HPDE6-E6E7 (cell line): Measurements from ENCODE around the gene ARFIP1.
"Not testable (repeated sequence)": the region's sequence is repeated elsewhere in the genome, so short reads cannot be mapped to it uniquely, and the experiment has no call there.

Source experiments
- DNase-seq: peaks from one replicate; pipeline ENCODE4 v3.0.0; 2011; ENCODE audit warnings: missing footprints; ENCODE audit errors: extremely low spot score

Gene ARFIP1

DNA sequence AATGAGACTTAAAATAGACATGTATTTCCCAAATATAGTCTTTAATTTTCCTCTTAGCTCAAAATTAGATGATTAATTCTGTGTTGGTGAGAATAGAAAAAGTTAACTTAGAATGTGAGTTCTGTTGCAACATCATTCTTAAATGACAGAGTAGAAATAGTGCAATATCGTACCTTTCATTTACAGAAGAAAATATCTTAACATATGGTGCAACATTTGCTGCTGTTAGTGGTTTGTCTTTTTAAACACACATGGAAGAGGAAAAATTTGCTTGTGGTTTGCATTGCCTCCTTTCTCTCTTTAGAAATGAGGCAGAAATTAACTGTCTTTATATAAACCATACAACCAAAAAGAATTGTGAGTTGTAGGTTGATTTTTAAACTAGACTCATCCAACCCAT lies 117.1 kb downstream of the ARFIP1 start:
- no peak for DNase-seq

DNA sequence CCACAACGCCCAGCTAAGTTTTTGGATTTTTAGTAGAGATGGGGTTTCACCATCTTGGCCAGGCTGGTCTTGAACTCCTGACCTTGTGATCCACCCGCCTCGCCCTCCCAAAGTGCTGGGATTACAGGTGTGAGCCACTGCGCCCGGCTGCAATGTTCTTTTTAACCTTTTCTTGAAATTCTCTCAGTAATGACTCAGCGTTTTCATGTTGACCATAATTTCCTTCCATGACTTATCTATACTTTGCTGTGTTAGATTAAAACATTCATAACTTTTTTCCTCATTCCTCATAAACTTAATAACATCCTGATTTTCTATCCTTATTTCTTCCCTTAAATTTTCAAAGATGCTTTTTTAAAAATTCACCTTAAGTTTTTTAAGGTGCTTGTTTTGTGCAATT lies 118.4 kb downstream of the ARFIP1 start:
- not testable (repeated sequence) for DNase-seq

DNA sequence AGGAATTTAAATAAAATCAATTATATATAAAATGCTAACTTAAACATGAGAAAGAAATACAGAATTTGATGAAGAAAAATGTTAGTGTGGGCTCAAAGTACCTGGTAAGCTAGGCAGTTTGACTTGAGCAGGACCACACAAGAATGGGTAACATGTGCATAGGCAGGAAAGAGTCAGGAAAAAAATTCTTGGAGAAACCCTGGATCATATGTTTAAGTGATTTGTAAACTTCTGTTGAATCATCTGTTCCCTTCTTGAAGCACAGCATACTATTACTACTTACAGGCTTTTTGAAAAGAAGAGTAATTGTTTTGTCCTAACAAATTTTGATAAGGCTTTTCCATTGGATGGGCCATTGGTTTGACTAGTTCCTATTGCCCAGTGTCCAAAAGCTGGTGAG lies 118.9 kb downstream of the ARFIP1 start:
- DNase-seq = no peak

DNA sequence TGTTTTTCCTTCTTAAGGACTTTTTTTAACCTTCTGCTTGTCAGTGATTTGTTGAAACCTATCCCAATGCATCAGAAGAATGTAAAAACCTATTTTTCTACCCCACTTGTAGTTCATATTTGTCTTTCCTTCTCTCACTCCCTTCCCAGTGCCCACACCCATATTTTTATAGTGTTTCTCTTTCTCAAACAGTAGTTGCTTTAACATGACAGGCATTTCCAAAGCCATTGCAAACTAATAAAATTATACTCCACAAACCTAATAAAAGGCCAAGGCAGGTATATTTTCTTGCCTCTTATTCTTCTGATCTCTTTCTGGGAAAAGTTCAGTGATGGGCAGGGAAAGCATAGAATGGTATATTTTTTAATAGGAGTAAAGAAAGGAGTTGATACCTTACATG lies 120.6 kb downstream of the ARFIP1 start:
- no peak for DNase-seq

DNA sequence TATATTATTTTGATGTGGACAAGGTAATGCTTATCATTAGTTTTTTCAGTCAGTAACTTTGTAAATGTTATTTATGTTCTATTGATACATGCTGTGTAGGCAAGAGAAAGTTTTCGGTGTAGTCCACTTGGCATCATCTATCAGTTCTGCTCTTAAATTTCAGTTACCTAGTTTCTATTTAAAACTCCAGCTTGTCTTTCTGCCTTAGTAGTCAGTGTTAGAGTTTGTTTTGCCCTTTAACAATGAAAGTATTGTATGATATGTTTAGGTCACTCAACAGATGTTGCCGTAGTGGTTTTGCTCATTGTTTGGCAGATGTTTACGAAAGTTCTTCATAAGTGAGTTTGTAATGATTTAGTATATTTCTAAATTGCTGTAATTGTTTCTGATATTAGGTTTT lies 121.5 kb downstream of the ARFIP1 start:
- DNase-seq = no peak

DNA sequence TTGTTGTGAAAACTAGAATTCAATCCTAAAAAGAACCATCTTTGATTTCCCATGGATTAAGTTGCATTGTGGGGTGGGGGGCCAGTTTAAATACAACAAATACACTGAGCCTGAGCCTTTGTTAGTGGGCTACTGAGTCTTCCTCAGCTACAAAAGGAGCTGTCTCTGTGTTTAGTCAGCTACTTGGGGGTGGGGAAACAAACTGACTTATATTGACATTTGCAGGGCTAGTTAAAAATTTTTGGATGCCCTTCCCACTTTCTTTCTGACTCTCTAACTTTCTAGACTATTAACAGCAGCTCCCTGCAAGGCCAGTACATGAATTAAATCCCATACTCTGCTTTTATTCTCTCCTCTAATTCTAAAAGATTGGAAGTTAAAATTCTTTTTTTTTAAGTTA lies 123.9 kb downstream of the ARFIP1 start:
- no peak for DNase-seq

DNA sequence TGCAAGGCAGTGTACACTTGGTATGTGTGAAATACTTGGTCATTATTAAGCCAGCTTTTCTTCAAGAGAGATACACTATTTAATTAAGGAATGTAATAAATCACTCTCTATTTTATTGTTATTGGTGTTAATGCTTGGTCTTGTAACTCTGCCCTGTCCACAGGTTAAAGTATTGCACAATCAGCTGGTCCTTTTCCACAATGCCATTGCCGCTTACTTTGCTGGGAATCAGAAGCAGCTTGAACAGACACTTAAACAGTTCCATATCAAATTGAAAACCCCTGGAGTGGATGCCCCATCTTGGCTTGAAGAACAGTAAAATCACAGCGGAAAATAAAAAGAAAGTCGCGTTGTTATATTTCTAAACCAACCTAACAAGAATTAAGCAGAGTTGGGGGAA lies 130.1 kb downstream of the ARFIP1 start:
- DNase-seq = no peak

DNA sequence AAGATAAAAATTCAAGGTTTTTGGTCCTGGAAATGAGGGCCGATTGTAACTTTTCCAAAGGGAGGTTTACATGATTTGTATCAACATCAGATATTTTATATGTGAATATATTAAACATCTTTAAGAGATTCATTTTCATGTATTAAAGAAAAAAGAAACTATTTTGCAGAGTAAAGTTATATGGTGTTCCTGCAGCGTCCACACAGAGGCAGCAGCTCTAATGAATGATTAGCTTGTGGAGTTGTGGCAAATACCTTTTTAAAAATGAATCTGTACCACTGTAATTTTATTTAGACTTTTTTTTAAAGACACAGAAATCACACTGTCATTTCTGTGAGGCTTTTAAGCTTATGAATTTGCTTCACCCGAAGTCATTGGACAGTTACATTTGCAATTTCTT lies 130.8 kb downstream of the ARFIP1 start:
- DNase-seq = no peak

DNA sequence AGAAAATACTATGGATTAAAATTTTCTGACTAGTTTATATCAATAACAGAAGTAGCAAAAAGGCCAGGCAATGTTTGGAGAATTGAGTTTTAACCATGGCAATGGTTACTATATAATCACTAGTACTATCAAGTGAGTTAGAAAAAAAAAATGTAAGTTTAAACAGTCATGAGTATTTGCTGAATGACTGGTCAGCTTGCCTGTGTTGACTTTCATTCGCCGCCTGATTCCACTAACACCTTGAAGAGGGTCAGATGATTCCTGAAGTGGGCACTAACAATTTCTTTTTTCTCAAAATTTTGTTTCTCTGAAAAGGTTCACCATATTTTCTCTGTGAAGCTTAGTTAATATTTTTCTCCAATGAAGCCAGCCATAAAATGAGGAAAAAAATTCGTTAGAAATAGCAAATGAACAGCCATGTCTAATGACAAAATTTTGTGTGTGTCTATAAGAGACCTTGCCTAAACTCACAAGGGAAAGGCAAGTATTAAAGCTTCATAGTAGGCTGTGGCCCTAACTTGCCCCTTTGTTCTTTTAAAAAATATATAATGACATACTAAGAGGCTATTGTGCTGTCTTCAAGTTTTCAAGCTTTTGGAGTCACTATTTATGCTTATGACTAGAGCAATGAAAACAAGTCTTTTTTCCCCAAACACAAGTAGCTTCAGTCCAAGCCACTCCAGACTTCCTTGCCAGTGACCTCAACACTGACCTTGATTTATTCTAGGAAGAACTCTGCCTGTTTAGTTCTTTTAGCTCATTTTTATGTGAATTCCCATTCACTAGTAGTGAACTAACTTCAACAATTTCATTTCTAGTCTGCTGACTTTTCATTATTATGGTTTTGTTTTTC lies 138.0 kb downstream of the ARFIP1 start:
- DNase-seq = no peak

DNA sequence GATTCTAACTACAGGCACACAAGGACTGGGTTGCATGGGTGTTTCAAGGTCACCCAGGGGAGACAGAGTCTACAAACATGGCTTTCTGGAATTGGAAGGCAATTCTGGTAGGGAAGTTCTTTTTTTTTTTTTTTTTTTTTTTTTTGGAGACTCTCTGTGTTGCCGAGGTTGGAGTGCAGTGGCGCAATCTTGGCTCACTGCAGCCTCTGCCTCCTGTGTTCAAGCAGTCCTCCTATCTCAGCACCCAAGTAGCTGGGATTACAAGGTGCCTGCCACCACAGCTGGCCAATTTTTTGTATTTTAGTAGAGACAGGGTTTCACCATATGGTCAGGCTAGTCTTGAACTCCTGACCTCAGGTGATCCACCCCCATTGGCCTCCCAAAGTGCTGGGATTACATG lies 140.1 kb downstream of the ARFIP1 start:
- DNase-seq = no peak

DNA sequence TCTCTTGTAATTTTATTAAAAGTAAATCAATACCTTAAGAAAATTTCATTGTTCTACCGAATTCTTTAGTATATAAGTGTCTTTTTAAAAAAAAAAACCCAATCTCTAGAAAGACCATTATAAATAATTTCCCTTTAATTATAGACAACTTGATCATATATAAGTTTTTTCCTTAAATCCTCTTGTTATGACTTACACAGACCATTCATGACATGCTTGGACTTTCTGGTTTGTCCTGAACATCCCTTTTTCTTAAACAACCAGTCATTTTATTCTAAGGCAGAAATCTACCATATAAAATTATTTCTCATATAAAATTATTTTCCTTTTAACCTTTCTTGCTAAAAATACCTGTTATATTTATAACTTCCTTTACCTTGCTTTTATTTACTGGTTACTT lies 141.0 kb downstream of the ARFIP1 start:
- no peak for DNase-seq

DNA sequence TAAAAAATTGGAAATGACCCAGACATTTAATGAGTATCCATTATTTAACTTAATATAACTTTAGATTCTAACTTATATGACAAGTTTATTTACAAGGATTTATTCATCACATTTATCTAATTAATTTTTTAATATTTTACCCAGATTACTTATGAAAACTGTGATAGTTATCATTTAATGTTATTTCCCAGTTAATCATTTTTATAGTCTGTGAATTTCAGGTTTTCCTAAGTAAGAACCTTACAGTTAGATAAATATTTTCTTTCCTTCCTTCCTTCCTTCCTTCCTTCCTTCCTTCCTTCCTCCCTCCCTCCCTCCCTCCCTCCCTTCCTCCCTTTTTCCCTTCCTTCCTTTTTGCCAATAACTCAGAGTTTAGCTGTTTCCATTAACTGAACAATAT lies 141.5 kb downstream of the ARFIP1 start:
- DNase-seq = no peak

DNA sequence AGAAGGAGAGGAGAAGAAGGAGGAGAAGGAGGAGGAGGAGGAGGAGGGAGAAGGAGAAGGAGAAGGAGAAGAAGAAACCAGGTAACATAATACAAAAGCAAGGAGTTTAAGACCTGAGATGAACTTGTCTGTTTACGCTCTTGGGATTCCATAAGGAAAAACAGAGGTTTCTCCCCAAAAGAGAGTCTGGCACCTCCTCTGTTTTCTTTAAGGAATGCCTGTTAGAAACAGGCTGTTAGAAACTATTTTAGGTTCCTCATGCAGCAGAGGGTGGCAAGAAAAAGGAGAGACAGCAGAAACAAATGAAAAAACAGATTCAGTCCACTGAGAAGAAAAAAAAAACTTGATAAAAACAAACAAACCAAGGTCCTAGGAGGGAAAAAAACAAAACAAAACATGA lies 146.1 kb downstream of the ARFIP1 start:
- DNase-seq = no peak

DNA sequence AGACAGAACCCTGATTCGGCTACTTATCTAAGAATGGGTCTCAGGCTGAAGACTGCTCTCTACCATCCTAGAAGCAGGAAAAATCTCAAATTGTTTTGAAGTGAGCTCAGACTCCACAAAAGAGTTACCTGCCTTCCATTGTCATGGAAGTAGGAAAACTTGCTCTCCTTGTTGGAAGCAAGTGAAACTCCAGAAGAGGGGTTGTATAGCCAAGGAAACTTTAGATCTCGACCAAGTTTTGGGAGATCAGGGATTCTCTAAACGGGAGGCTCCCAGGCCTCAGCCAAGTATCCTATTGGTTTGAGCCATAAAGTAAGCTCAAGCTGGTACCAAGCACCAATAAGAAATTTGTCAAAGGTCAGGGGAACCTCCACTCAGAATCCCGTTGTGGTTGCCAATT lies 147.2 kb downstream of the ARFIP1 start:
- DNase-seq = no peak

DNA sequence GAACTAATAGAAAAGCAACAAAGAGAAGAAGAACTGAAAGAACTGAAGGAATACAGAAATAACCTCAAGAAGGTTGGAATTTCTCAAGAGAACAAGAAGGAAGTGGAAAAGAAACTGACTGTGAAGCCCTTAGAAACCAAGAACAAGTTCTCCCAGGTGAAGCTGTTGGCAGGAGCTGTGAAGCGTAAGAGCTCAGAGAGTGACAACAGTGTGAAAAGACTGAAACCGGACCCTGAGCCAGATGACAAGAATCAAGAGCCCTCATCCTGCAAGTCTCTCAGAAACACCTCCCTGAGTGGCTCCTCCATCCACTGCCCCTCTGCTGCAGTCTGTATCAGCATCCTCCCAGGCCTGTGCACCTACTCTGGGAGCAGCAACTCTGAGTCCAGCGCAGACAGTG lies 148.0 kb downstream of the ARFIP1 start:
- DNase-seq = no peak

DNA sequence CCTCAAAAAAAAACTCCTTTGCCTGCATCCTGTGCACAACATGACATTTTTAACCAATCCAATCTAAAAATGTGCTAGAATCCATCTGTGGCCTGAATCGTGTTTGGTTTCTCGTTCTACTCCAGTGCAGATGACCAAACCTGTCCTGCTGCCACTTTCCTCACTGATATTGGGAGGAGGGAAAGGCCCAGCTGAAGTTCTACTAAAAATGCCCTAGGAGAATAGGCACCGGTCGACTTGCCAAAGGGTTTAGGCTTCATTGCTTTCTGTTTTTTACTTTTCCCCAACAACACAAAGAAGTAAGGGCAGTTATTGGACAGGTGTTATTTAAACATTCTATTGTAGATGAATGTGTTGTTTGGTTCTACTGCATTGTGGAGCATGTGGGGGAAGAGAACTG lies 148.5 kb downstream of the ARFIP1 start:
- DNase-seq = no peak

DNA sequence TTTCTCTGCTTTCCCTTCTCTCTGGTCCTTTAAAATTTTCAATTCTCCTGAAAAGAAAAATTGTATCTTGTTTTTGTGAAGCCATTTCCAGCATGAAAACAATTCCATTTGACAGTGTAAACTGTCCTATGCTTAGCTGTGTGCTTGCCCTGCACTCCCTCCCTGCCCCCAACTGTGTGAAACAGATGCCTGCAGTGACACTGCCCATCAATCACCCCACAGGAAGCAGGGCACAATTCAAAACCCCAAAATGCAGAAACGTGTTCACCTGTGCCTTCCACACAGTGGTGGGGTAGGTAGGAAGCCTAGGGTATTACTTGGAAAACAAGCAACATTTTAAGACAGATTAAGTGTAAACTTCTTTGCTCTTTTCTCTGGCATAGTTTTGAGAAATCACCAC lies 150.1 kb downstream of the ARFIP1 start:
- DNase-seq = no peak

DNA sequence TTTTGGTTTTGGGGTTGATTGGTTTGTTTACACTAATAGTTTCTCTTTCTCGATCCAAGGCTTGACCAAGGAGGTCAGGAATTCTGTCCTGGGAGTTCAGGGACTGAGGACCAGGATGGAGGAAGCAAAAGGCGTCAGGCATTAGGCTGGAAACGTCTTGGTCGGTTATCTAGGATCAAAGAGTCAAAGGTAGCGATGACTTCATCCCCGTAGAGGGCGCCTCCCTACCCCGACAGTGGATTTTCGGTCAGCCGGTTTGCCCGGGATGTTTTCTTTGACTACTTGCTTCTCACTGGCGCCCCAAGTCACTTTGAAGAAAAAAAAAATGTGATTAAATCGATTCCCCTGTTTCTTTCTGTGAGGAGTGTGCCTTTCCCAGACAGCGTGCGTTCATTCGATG lies 155.4 kb downstream of the ARFIP1 start:
- DNase-seq = peak; percentile 62

DNA sequence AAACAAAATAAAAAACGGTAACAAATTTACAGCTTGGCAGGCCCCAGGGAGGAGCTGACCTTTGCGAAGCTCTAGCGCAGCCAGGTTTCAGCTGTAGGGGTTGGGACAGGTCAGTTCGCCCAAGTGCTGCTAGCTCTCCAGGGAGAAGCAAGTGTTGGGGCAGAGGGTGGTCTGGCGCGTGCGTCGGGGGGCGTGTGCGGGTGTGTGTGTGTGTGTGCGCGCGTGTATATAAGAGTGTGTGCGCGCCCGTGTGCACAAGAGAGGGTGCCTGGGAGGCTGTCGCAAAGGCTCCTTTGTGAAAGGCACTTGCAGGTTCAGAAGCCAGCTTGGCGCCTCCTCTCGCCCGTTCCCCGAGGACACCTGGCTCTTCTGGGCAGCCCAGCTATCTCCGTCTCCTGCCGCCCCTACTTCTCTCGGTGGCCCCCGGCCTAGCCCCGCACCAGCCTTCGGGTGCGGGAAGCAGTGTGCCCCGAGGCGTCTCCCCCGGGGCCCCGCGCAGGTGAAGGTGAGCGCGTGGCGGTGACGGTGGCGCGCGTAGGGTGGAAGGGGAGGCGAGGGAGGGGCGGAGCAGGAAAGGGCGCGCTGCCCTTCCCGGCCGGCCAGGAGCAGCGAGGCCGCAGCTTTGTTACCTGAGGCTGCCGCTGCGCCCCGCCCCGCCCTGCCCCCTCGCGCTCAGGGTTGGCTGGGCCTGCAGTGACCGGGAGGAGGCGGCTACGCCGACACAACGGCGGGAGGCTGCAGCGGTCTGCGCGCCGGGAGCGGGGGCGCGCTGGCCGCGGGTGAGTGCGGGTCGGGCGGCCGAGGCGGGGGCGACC lies 156.1 kb downstream of the ARFIP1 start, which contains the start of gene FHDC1:
FHDC1 (plus strand) TSS at position 693 of the 815 bp plus-strand sequence. CDS start 6,735 bp downstream, outside the sequence.
- peak; percentile 67 for DNase-seq

DNA sequence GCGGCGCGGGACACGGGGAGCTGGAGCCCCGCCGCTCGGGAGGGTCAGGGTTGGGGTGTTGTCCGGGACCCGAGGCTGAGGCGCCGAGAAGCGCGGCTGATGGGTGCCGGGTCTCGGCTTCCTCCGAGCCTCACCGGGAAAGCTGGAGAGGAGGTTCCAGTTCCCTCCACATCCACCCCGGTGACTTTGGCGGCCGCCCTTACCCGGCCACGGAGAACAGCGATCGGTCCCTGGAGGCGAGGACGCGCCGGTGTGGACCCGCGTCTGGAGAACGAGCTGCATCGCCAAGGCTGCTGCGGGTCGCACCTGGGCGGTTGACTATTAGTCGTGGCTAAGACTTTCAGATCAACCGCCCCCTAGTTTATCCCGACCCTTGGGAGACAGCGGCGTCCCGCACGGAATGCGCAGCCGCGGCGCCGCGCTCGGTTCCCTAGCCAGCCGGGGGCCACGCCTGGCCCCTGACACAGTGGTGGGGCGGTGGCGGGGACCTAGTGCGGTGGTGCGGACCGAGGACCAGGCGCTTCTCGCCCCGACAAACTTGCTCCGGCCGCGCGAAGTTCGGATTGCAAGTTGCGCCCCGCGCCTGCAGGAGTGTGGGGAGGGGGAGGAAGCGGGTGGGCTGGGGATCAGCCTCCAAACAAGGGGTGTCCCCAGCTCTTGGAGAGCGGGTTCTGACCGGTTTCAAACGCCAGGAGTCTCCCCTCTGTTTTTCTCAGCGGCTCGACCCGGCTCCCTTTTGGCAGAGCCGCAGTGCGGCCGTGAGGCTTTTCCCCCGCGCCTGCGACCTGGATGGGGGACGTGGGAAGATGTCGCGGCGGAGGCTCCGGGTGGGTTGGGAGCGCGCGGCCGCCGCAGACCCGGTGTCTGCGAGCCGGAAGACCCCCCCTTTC lies 156.9 kb downstream of the ARFIP1 start:
- peak; percentile 34 for DNase-seq

DNA sequence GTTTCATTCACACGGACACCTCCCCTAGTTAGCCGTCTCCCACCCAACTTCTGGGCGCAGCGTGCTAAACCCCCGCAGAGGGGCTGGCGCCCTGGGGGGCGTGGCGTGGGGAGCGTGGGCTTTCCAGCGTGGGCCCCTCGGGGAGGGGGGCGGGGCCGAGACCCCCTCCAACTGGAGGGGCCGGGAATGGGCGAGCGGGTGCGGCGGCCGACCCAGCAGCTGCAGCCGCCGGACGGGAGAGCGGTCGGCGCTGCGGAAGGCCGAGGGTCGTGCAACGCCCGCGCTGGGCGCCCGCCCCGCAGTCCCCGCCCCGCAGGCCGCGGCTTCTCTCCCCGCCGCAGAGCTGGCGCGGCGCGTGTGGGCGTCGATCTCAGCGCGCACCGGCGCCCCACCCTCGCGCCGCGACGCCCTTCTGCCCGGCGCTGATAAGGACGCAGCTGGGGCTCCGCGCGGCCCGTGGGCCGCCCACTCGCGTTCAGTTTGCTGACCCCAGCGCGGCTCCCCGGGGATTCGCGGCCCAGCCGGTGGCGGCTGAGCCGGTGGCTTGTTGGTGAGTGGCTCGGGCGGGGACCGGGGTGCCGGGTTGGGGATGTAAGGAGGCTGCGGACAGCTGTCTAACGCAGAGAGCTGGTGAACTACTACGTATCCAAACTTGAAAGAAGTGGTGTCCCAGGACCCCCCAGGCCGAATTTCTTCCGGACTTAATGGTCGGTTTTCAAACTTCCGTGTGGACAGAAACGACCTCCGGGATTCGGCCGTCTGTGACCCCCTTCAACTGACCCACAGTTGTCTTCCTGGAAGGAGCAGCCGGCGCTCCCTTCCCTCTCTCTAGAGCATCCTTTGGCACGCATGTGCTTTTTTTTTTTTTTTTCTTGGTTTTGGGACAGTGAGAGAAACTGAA lies 157.8 kb downstream of the ARFIP1 start:
- DNase-seq = peak; percentile 37
